ENCODE measurements around the gene ERN2. TPM values are rescaled to one million over a fixed set of nuclear protein-coding genes. Genes with fewer than 3 reads are reported as not detected.

The ERN2 gene
- total RNA-seq, 1 experiment from 2014 or later: 2.1 TPM

- Histone ChIP-seq H3K4me1 (ENCODE audit: insufficient read depth, low read length) (no peaks in the 10 kb centered on the region), H3K56ac (ENCODE audit: insufficient read length, low read depth, low read length) (no peak overlapping the region), H3K23me2 (ENCODE audit: insufficient read length, low read depth, low read length, poor library complexity, severe bottlenecking) (no peaks in the 10 kb centered on the region), H2BK120ac (ENCODE audit: low read depth, low read length, poor library complexity, severe bottlenecking) (no peak overlapping the region), H4K5ac (ENCODE audit: insufficient read length, low read depth, low read length) (no peak overlapping the region), H3K4me2 (ENCODE audit: insufficient read depth, insufficient read length, low read length) (peak overlapping the region; percentile 9), H4K8ac (replicated peaks; ENCODE audit: insufficient read length, low read depth, low read length) (no peak overlapping the region), H3K23ac (ENCODE audit: insufficient read length, low read depth, low read length) (no peak overlapping the region), H3K79me2 (ENCODE audit: insufficient read depth, low read length) (no peaks in the 10 kb centered on the region), H3K27ac (ENCODE audit: insufficient read length, low read depth, low read length) (no peak overlapping the region), H2AFZ (ENCODE audit: low read length) (no peak overlapping the region), H3K14ac (ENCODE audit: insufficient read depth, low read length) (no peak overlapping the region), H2BK12ac (ENCODE audit: insufficient read length, low read depth, low read length) (no peak overlapping the region), H4K20me1 (ENCODE audit: control insufficient read depth, insufficient read depth, insufficient read length) (no peaks in the 10 kb centered on the region), H2BK20ac (ENCODE audit: low read depth, low read length, poor library complexity, severe bottlenecking) (no peak overlapping the region), H3K27me3 (ENCODE audit: insufficient read depth, low read length) (no peaks in the 10 kb centered on the region), H2BK15ac (ENCODE audit: low read depth, low read length) (no peak overlapping the region), H4K91ac (ENCODE audit: insufficient read length, low read depth, low read length) (no peak overlapping the region), H2AK5ac (ENCODE audit: insufficient read length, low read length) (no peak overlapping the region), H3K4ac (ENCODE audit: low read depth, low read length) (no peak overlapping the region), H3K79me1 (ENCODE audit: insufficient read depth, low read depth, low read length, poor library complexity, severe bottlenecking) (no peaks in the 10 kb centered on the region), H3K9me3 (ENCODE audit: control insufficient read depth, low read depth, low read length) (no peaks in the 10 kb centered on the region), H3K18ac (ENCODE audit: insufficient read length, low read depth, low read length) (no peak overlapping the region), H3K9ac (ENCODE audit: extremely low read depth, insufficient read length, low read length) (no peak overlapping the region), H2BK5ac (ENCODE audit: insufficient read length, low read length) (no peak overlapping the region), H3T11ph (ENCODE audit: low read length) (no peak overlapping the region)
- no peak overlapping the region for H3K4me3 Mint-ChIP-seq
- H3K4me1 Mint-ChIP-seq: peaks cover 11 to 13% of the 10 kb centered on the region in 2 experiments
- no peak for TF ChIP-seq CTCF (conservative IDR thresholded peaks at IDR 0.05)
- H3K9me3 Mint-ChIP-seq: peaks cover 5 to 8% of the 10 kb centered on the region in 2 experiments
- DNase-seq: no peak
- no CpG with 5 or more reads among the region's 8 CpGs for WGBS (ENCODE audit: extremely low coverage, insufficient read length, low lambda C conversion rate)
- H3K27me3 Mint-ChIP-seq (ENCODE audit: low read depth): peaks cover 10% of the 10 kb centered on the region
- peaks cover 4 to 12% (median 4%) of the 10 kb centered on the region in 3 experiments for H3K36me3 Mint-ChIP-seq (ENCODE audit: insufficient read depth in 1 of 3, low read depth in 3 of 3)
- no peak overlapping the region for H3K27ac Mint-ChIP-seq
Observed at GRCh38 chr16:23701045-23701444, 12.0 kb downstream of the ERN2 start.
